Loucy (cell line): ENCODE results near the gene BRMS1.

Experiments used
- H2AFZ ChIP-seq: fragments of 200-600 bp; sonication (generic); 2 replicates; pipeline ENCODE4 v1.6.0; 2016; ENCODE audit warnings: antibody characterized with exemption, mild to moderate bottlenecking, low read length, moderate library complexity
- H3F3A ChIP-seq: fragments of 200-600 bp; 2 replicates; pipeline ENCODE4 v1.6.0; 2016; ENCODE audit warnings: antibody characterized with exemption, low read depth, mild to moderate bottlenecking
- H3K27me3 ChIP-seq: fragments of 200-600 bp; sonication (generic); 2 replicates; pipeline ENCODE4 v1.6.1; 2014; ENCODE audit warnings: low read length, mild to moderate bottlenecking; ENCODE audit not compliant: insufficient read depth, poor library complexity, severe bottlenecking
- H3K36me3 ChIP-seq: fragments of 200-600 bp; sonication (generic); 2 replicates; pipeline ENCODE4 v1.6.1; 2016; ENCODE audit warnings: low read length; ENCODE audit not compliant: insufficient read depth
- H3K4me1 ChIP-seq: fragments of 200-600 bp; sonication (generic); 2 replicates; pipeline ENCODE4 v1.5.1; 2014; ENCODE audit warnings: low read length, mild to moderate bottlenecking; ENCODE audit not compliant: insufficient read depth, poor library complexity, severe bottlenecking
- H3K4me2 ChIP-seq: fragments of 200-600 bp; sonication (generic); 2 replicates; pipeline ENCODE4 v1.6.0; 2014; ENCODE audit warnings: antibody characterized with exemption, low read length, low read depth, mild to moderate bottlenecking; ENCODE audit not compliant: poor library complexity, severe bottlenecking
- H3K4me3 ChIP-seq: fragments of 200-600 bp; sonication (generic); 2 replicates; pipeline ENCODE4 v1.5.1; 2014; ENCODE audit warnings: low read length, mild to moderate bottlenecking, mixed read lengths; ENCODE audit not compliant: poor library complexity, severe bottlenecking
- H3K79me2 ChIP-seq: fragments of 200-600 bp; sonication (generic); 2 replicates; pipeline ENCODE4 v1.6.1; 2014; ENCODE audit warnings: low read length; ENCODE audit not compliant: insufficient read depth
- H3K9ac ChIP-seq: fragments of 200-600 bp; sonication (generic); 2 replicates; pipeline ENCODE4 v1.6.0; 2014; ENCODE audit warnings: mild to moderate bottlenecking, low read depth, low read length, moderate library complexity; ENCODE audit not compliant: poor library complexity, severe bottlenecking
- H3K9me2 ChIP-seq: fragments of 200-600 bp; sonication (generic); replicated peaks from 2 replicates; pipeline ENCODE4 v1.6.1; 2016; ENCODE audit warnings: low read depth, low read length, mixed read lengths
- H3K9me3 ChIP-seq: fragments of 200-600 bp; sonication (generic); 2 replicates; pipeline ENCODE4 v1.6.1; 2014; ENCODE audit warnings: mild to moderate bottlenecking, antibody characterized with exemption, low read length, low read depth; ENCODE audit not compliant: insufficient read depth
- H4K20me1 ChIP-seq: fragments of 200-600 bp; sonication (generic); 2 replicates; pipeline ENCODE4 v1.6.0; 2014; ENCODE audit warnings: antibody characterized with exemption, low read length, mild to moderate bottlenecking; ENCODE audit not compliant: insufficient read depth, poor library complexity, severe bottlenecking
- EZH2phosphoT487 ChIP-seq: fragments of 200-600 bp; IDR thresholded peaks from 2 replicates; pipeline ENCODE4 v1.6.1; 2018; ENCODE audit warnings: antibody characterized with exemption, mild to moderate bottlenecking, moderate library complexity, borderline replicate concordance
- TF ChIP-seq, protein P1 (sequence below): fragments of 200-600 bp; sonication (generic); conservative IDR thresholded peaks from 2 replicates; pipeline ENCODE4 v1.5.1; 2014; ENCODE audit warnings: mild to moderate bottlenecking, antibody characterized with exemption, low read length

Gene BRMS1

DNA sequence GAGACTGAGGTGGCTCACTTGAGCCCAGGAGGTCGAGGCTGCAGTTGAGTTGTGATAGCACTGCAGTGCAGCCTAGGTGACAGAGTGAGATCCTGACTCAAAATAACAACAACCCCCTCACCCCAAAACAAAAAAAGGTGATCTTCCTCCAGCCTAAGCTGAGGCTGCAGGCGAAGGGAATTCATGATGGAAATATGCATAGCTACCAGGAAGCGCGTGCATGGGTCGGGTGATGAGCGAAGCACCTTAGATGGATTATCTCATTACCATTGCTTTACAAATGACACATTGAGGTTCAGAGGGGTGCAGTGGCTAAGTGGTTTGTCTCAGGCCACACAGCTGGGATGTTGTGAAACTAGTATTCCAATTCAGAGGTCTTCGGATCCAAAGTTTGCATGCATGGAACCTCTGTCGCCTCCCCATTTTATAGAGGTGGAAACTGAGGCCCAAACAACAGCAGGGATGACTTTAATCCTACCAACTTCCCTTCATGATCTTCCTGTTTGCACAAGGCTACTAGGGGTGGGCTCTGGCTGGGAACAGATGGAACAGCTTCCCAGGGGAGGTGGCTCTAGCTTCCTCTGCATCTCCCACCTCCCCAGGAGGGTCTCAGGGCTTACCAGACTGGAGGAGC is 22.1 kb upstream of the BRMS1 start:
- Histone ChIP-seq H3K4me2 (no peak overlapping the region), H4K20me1 (no peaks in the 10 kb centered on the region), H3K9ac (no peak overlapping the region), H3K9me2 (no peaks in the 10 kb centered on the region), H3K79me2 (no peaks in the 10 kb centered on the region), H3K27me3 (no peaks in the 10 kb centered on the region), H2AFZ (no peak overlapping the region), H3K36me3 (no peaks in the 10 kb centered on the region), H3K9me3 (no peaks in the 10 kb centered on the region), H3K4me3 (no peak overlapping the region), H3F3A (no peaks in the 10 kb centered on the region), H3K4me1 (no peaks in the 10 kb centered on the region)
- TF ChIP-seq, protein P1, sequence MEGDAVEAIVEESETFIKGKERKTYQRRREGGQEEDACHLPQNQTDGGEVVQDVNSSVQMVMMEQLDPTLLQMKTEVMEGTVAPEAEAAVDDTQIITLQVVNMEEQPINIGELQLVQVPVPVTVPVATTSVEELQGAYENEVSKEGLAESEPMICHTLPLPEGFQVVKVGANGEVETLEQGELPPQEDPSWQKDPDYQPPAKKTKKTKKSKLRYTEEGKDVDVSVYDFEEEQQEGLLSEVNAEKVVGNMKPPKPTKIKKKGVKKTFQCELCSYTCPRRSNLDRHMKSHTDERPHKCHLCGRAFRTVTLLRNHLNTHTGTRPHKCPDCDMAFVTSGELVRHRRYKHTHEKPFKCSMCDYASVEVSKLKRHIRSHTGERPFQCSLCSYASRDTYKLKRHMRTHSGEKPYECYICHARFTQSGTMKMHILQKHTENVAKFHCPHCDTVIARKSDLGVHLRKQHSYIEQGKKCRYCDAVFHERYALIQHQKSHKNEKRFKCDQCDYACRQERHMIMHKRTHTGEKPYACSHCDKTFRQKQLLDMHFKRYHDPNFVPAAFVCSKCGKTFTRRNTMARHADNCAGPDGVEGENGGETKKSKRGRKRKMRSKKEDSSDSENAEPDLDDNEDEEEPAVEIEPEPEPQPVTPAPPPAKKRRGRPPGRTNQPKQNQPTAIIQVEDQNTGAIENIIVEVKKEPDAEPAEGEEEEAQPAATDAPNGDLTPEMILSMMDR: no peak
- TF ChIP-seq EZH2phosphoT487: no peak

DNA sequence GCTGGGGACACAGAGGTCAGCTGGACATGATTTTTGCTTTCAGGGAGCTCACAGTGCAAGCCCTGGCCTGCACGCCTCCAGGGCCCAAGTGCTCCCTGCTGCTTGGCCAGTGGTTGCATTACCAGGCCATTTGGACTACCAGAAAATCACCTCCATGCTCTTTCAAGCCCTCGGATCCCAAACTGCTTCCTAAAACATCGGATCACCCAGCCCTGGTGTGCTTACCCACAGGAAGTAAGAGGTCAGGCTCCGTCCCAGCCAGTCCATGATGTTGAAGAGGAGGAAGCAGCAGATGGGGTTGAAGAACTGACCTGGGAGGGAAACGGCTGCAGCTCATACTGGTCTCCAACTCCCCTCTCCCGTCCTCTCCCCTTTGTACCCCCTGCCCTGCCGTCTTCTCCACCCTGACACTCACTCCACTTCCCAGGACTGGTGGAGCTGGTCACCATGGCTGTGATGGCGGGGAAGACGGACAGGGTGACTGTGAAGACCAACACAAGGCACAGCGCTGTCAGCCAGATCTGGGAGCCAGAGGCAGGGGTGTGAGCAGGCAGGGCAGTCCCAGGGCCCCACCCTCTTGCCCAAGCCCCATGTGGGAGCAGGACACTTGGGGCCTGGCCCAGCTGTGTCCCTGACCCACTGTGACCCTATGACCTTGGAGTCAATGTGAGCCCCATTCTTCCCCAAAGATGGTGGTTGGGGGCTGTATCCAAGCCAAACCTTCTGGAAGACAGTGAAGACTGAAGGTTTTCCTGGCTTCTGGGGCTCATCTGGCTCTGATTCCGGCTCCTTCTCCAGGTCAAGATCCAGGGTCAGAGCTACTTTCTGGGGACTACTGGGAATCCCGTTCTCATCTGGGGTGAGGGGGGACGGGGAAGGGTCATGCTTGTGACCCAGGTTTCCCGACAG is 21.1 kb upstream of the BRMS1 start:
- Histone ChIP-seq H3F3A (no peaks in the 10 kb centered on the region), H3K9me2 (no peaks in the 10 kb centered on the region), H3K27me3 (no peaks in the 10 kb centered on the region), H3K9me3 (no peaks in the 10 kb centered on the region), H3K9ac (no peak overlapping the region), H2AFZ (no peak overlapping the region), H3K4me2 (no peak overlapping the region), H3K4me3 (no peak overlapping the region), H3K36me3 (no peaks in the 10 kb centered on the region), H4K20me1 (no peaks in the 10 kb centered on the region), H3K79me2 (no peaks in the 10 kb centered on the region), H3K4me1 (no peaks in the 10 kb centered on the region)
- TF ChIP-seq, protein P1: no peak
- TF ChIP-seq EZH2phosphoT487: no peak

DNA sequence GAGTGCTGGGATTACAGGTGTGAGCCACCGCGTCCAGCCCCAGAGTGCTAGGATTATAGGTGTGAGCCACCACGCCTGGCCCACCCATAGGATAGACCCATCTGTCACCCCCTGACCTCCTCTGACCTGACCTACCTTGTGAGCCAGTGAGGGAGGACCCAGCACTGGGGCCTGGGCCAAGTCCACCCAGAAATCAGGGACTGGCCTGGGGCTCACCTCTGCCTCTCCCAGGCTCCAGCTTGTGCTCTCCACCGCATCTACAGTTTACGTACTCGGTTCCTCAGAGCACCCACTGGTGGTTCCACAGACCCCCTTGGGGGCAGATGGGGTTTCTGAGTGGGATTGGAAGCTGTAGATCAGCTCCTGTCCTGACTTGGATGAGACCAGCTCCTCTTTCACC is 20.3 kb upstream of the BRMS1 start:
- Histone ChIP-seq H3K9me3 (no peaks in the 10 kb centered on the region), H3K4me2 (no peak overlapping the region), H3K27me3 (no peaks in the 10 kb centered on the region), H3K36me3 (no peaks in the 10 kb centered on the region), H3F3A (no peaks in the 10 kb centered on the region), H2AFZ (no peak overlapping the region), H3K9me2 (no peaks in the 10 kb centered on the region), H3K4me3 (no peak overlapping the region), H4K20me1 (no peaks in the 10 kb centered on the region), H3K9ac (no peak overlapping the region), H3K79me2 (no peaks in the 10 kb centered on the region), H3K4me1 (no peaks in the 10 kb centered on the region)
- no peak for TF ChIP-seq EZH2phosphoT487
- TF ChIP-seq, protein P1: no peak
